Measurements from ENCODE around the gene FRMPD4. TPM values are rescaled to one million over a fixed set of nuclear protein-coding genes. Genes with fewer than 3 reads are reported as not detected.

FRMPD4 gene
- total and polyA plus RNA-seq, 2 donors (not counting 3 experiments of a cell fraction or from before 2014, with no cell fraction given), result not detected

- DNase-seq (ENCODE audit: low read depth, low spot score), result no peak
- intact Hi-C loops (cut with micrococcal nuclease) (no loop called here), dilution Hi-C loops (cut with MboI; ENCODE audit: extremely low pct_ligation_motif_present, low sequenced_read_pairs) (no loop called here)
- no TSS peak for BruUV-seq (replicated peaks)
- Histone ChIP-seq H3K4me2 (ENCODE audit: insufficient read depth, low read length) (no peak overlapping the region), H2AFZ (ENCODE audit: low read depth, low read length) (no peak overlapping the region), H3K4me3 (replicated peaks in 1 of 3; ENCODE audit: insufficient read depth in 1 of 3, low read depth in 1 of 3, low read length in 3 of 3) (no peak overlapping the region), H3K27me3 (ENCODE audit: control insufficient read depth in 2 of 2, insufficient read depth in 2 of 2, low read length in 2 of 2) (no peaks in the 10 kb centered on the region), H3K9ac (replicated peaks; ENCODE audit: extremely low read depth, insufficient read depth, low read length) (no peak overlapping the region), H3K9me1 (replicated peaks; ENCODE audit: control insufficient read depth, extremely low read depth, insufficient read depth, low read length) (no peaks in the 10 kb centered on the region), H4K20me1 (replicated peaks; ENCODE audit: control insufficient read depth, extremely low read depth, insufficient read depth, low read length) (no peaks in the 10 kb centered on the region), H3K9me3 (replicated peaks; ENCODE audit: control insufficient read depth, insufficient read depth, low read length) (no peaks in the 10 kb centered on the region), H3K4me1 (ENCODE audit: control insufficient read depth, extremely low read depth, insufficient read depth, low read length) (no peaks in the 10 kb centered on the region), H3K36me3 (ENCODE audit: control insufficient read depth in 2 of 2, extremely low read depth in 1 of 2, insufficient read depth in 2 of 2, low read length in 2 of 2) (no peaks in the 10 kb centered on the region), H3K79me2 (ENCODE audit: control insufficient read depth, insufficient read depth, low read length) (no peaks in the 10 kb centered on the region), H3K27ac (ENCODE audit: insufficient read depth, low read depth, low read length) (no peak overlapping the region)
- CTCF ChIA-PET, result no interaction called here
- POLR2A ChIA-PET, result no interaction called here
- no peak for FAIRE-seq
- TF ChIP-seq GATA2 (IDR thresholded peaks at IDR 0.05; ENCODE audit: insufficient read depth, insufficient read length, low read depth, low read length) (no peak), CTCF (IDR thresholded peaks at IDR 0.05; ENCODE audit: extremely low read depth in 1 of 2, insufficient read depth in 1 of 2, low read depth in 1 of 2, low read length in 2 of 2) (no peak), FOS (IDR thresholded peaks at IDR 0.05; ENCODE audit: borderline replicate concordance, insufficient read depth, low read length) (no peak), JUN (IDR thresholded peaks at IDR 0.05; ENCODE audit: borderline replicate concordance, insufficient read depth, insufficient read length, low read depth) (no peak), POLR2A (IDR thresholded peaks at IDR 0.05; ENCODE audit: low read depth, low read length) (no peak)
These were observed 99.5 kb downstream of the FRMPD4 start for GRCh38 chrX:12237771-12238170.

DNA sequence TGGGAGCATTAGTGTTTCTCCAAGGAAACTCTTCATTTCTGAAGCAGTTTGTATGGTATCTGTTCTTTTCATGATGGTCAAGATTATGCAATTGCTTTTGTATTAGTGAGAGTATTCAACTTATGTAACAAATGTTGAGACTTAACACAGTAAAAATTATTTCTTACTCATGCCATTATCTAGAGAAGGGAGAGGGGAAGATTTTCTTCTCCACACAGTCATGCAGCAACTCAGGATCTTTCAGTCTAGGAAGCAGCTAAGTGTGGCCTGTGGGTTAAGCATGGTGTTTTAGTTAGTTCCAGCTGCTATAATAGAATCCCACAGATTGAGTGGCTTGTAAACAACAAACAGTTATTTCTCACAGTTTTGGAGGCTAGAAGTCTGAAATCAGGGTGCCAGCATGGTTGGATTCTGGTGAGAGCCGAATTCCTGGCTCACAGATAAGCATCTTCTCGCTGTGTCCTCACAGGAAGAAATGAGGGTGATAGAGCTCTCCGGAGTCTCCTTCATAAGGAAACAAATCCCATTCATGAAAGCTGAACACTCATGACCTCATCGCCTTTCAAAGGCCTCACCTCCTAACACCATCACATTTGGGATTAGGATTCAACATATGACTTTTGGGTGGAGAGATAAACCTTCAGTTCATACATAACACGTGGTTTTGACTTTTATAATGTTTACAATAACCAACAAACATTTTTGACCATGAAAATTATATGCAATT is 101.2 kb downstream of the FRMPD4 start:
- H3K79me2 ChIP-seq (ENCODE audit: control insufficient read depth, insufficient read depth, low read length), result no peaks in the 10 kb centered on the region
- FAIRE-seq (no peak), DNase-seq (ENCODE audit: low read depth, low spot score) (no peak)
- ChIA-PET POLR2A (no interaction called here), CTCF (no interaction called here)
- H3K9me3 ChIP-seq (replicated peaks; ENCODE audit: control insufficient read depth, insufficient read depth, low read length), result no peaks in the 10 kb centered on the region
- H3K4me1 ChIP-seq (ENCODE audit: control insufficient read depth, extremely low read depth, insufficient read depth, low read length), result no peaks in the 10 kb centered on the region
- no peak overlapping the region for H3K27ac ChIP-seq (ENCODE audit: insufficient read depth, low read depth, low read length)
- dilution Hi-C loops (cut with MboI; ENCODE audit: extremely low pct_ligation_motif_present, low sequenced_read_pairs), result no loop called here
- no peak overlapping the region for H3K4me3 ChIP-seq (replicated peaks in 1 of 3; ENCODE audit: insufficient read depth in 1 of 3, low read depth in 1 of 3, low read length in 3 of 3)
- H3K36me3 ChIP-seq (ENCODE audit: control insufficient read depth in 2 of 2, extremely low read depth in 1 of 2, insufficient read depth in 2 of 2, low read length in 2 of 2), result no peaks in the 10 kb centered on the region
- no peak overlapping the region for H3K9ac ChIP-seq (replicated peaks; ENCODE audit: extremely low read depth, insufficient read depth, low read length)
- no peak for TF ChIP-seq MAX (IDR thresholded peaks at IDR 0.05; ENCODE audit: insufficient read depth, insufficient read length)
- TF ChIP-seq POLR2A (IDR thresholded peaks at IDR 0.05; ENCODE audit: low read depth, low read length), result no peak
- no peak overlapping the region for H3K4me2 ChIP-seq (ENCODE audit: insufficient read depth, low read length)
- H3K9me1 ChIP-seq (replicated peaks; ENCODE audit: control insufficient read depth, extremely low read depth, insufficient read depth, low read length), result no peaks in the 10 kb centered on the region
- H4K20me1 ChIP-seq (replicated peaks; ENCODE audit: control insufficient read depth, extremely low read depth, insufficient read depth, low read length), result no peaks in the 10 kb centered on the region
- no peaks in the 10 kb centered on the region for H3K27me3 ChIP-seq (ENCODE audit: control insufficient read depth in 2 of 2, insufficient read depth in 2 of 2, low read length in 2 of 2)
- H2AFZ ChIP-seq (ENCODE audit: low read depth, low read length), result no peak overlapping the region
- intact Hi-C loops (cut with micrococcal nuclease), result no loop called here
- BruUV-seq (replicated peaks), result no TSS peak
